Gastrocnemius medialis (tissue), 4 donors: Measurements from ENCODE around the gene IDH3A. TPM values are rescaled to one million over a fixed set of nuclear protein-coding genes. Genes with fewer than 3 reads are reported as not detected.

ENCODE experiments used
- ATAC-seq, 2 donors: fragments of 150-250 bp; one replicate each; pipeline ENCODE4 v1.9.1; 2016
- DNase-seq, 2 donors: peaks; one replicate each; pipeline ENCODE4 v3.0.0-alpha.2; 2019
- H3K27ac ChIP-seq, 4 donors: fragments of 200-600 bp; sonication (generic); 1 replicate in 1 of 4; 2 replicates in 3 of 4; pipeline ENCODE4 v1.5.1; 2016 to 2018; ENCODE audit warnings: mild to moderate bottlenecking in 2 of 4, moderate library complexity in 1 of 4
- H3K27me3 ChIP-seq, 3 donors: fragments of 200-600 bp; sonication (generic) in 2 of 3; 1 replicate in 1 of 3; 2 replicates in 2 of 3; pipeline versions ENCODE4 v1.5.1 to v1.6.0; 2016 to 2019; ENCODE audit warnings: mild to moderate bottlenecking in 1 of 3, moderate library complexity in 1 of 3
- H3K36me3 ChIP-seq, 2 donors: fragments of 200-600 bp; sonication (generic) in 1 of 2; one replicate each; pipeline ENCODE4 v1.5.1; 2017 to 2018
- H3K4me1 ChIP-seq, 2 donors: fragments of 200-600 bp; sonication (generic) in 1 of 2; one replicate each; pipeline ENCODE4 v1.5.1; 2016 to 2017; ENCODE audit warnings: mild to moderate bottlenecking in 2 of 2
- H3K4me3 ChIP-seq, 4 donors: fragments of 200-600 bp; sonication (generic) in 3 of 4; 1 replicate in 1 of 4; 2 replicates in 3 of 4; pipeline ENCODE4 v1.5.1; 2016 to 2019; ENCODE audit warnings: mild to moderate bottlenecking in 2 of 4
- H3K9me3 ChIP-seq, 3 donors: fragments of 200-600 bp; sonication (generic) in 2 of 3; 1 replicate in 1 of 3; 2 replicates in 2 of 3; pipeline ENCODE4 v1.5.1; 2016 to 2019
- CTCF ChIP-seq, 5 experiments: fragments of 450-650 bp in 3 of 5; fragments of 200-600 bp in 2 of 5; sonication (generic) in 2 of 5; IDR thresholded peaks in 4 of 5; conservative IDR thresholded peaks in 1 of 5; 1 replicate in 4 of 5; 2 replicates in 1 of 5; pipeline ENCODE4 v1.5.1; 2016 to 2019; ENCODE audit warnings: antibody characterized with exemption in 5 of 5, mild to moderate bottlenecking in 3 of 5, moderate library complexity in 3 of 5
- POLR2A ChIP-seq, 2 donors: fragments of 450-650 bp; IDR thresholded peaks; one replicate each; pipeline ENCODE4 v1.6.1; 2017; ENCODE audit warnings: antibody characterized with exemption in 2 of 2, mild to moderate bottlenecking in 2 of 2, moderate library complexity in 2 of 2
- in situ Hi-C, 4 donors: fragments of 200-750 bp; cut with MboI; loops; one replicate each; pipeline versions ENCODE4 v1.15.0 to v1.8.0; 2017; ENCODE audit warnings: low sequenced_read_pairs in 4 of 4
- intact Hi-C: fragments of 100-400 bp; cut with DNase I; formaldehyde crosslinking; loops from one replicate; pipeline ENCODE4 v1.15.1; 2023; ENCODE audit warnings: low total_unique reads
- total RNA-seq, 4 donors: library from RNA; depleted of rRNA; stranded (reverse); fragments of >200 nt; gene quantifications; one replicate each; pipeline versions ENCODE4 v1.1.0 to v1.2.3, GENCODE V29; 2016

IDH3A gene
- total RNA-seq, 4 donors from 2014 or later = 133 to 202 (median 168) TPM

GRCh38 chr15:78216276-78217104, 67.3 kb downstream of the IDH3A start:
- peaks cover 51 to 64% of the 10 kb centered on the region in 2 donors for H3K4me1 ChIP-seq

GRCh38 chr15:78220713-78221112, 71.6 kb downstream of the IDH3A start:
- no peaks in the 10 kb centered on the region for H3K9me3 ChIP-seq
- peaks cover 18 to 29% of the 10 kb centered on the region in 2 donors for H3K4me1 ChIP-seq
- TF ChIP-seq POLR2A (IDR thresholded peaks at IDR 0.05) (no peak), CTCF (IDR thresholded peaks at IDR 0.05 in 4 of 5, conservative IDR thresholded peaks at IDR 0.05 in 1 of 5) (no peak)
- in situ Hi-C loops = no loop called here
- H3K27ac ChIP-seq = peak overlapping the region in 1 of 4 donors; percentile 57
- DNase-seq (no peak), ATAC-seq (no peak)
- intact Hi-C loops = no loop called here
- H3K36me3 ChIP-seq = no peaks in the 10 kb centered on the region
- H3K4me3 ChIP-seq = no peak overlapping the region
- H3K27me3 ChIP-seq = no peaks in the 10 kb centered on the region

More at GRCh38 chr15:78216276-78217104, 67.3 kb downstream of the IDH3A start:
- intact Hi-C loops (no loop called here), in situ Hi-C loops (no loop called here)
- TF ChIP-seq POLR2A (IDR thresholded peaks at IDR 0.05) (no peak), CTCF (IDR thresholded peaks at IDR 0.05 in 4 of 5, conservative IDR thresholded peaks at IDR 0.05 in 1 of 5) (no peak)
- Histone ChIP-seq H3K27ac (peak overlapping the region; percentile 81 to 85 (median 82)), H3K4me3 (no peak overlapping the region), H3K27me3 (no peaks in the 10 kb centered on the region), H3K36me3 (no peaks in the 10 kb centered on the region), H3K9me3 (no peaks in the 10 kb centered on the region)
- peak; percentile 89 to 93 for DNase-seq
- ATAC-seq = peak; percentile 73 to 85

Other genes with a start within 250 kb of the IDH3A start
- gene TBC1D2B, start 71.7 kb upstream of the IDH3A start, total RNA-seq = 1 to 10 TPM; 4.7 to 9.6 (median 8.1) TPM
- gene SH2D7, start 56.8 kb upstream of the IDH3A start, total RNA-seq = not detected
- gene CIB2, start 17.9 kb upstream of the IDH3A start, total RNA-seq = 10 to 100 TPM in 1 of 4 donors, 1 to 10 TPM in 3; 5.6 to 14.4 (median 6.7) TPM
- gene ACSBG1, start 85.2 kb downstream of the IDH3A start, total RNA-seq = 1 to 10 TPM in 1 of 4 donors, not detected in 3; 1.9 TPM
- gene DNAJA4, start 115.2 kb downstream of the IDH3A start, total RNA-seq = 100 to 1,000 TPM in 1 of 4 donors, 10 to 100 TPM in 3; 13.7 to 120 (median 37.8) TPM
- gene SKIC8, start 150.2 kb downstream of the IDH3A start, total RNA-seq = 10 to 100 TPM; 36.9 to 48.6 (median 42.7) TPM
- not detected for gene CRABP1, start 191.0 kb downstream of the IDH3A start, total RNA-seq